NCI-H2029 treated with DMSO at 0.1 percent for 48 hours (cell line): Measurements from ENCODE around the gene ZNF319.

Source experiments
- DNase-seq: peaks from one replicate; lab custom pipeline; 2025; lab: John Stamatoyannopoulos, UW

Gene ZNF319

GRCh38 chr16:57977418-57978069, 22.9 kb downstream of the ZNF319 start:
- DNase-seq: no peak

DNA sequence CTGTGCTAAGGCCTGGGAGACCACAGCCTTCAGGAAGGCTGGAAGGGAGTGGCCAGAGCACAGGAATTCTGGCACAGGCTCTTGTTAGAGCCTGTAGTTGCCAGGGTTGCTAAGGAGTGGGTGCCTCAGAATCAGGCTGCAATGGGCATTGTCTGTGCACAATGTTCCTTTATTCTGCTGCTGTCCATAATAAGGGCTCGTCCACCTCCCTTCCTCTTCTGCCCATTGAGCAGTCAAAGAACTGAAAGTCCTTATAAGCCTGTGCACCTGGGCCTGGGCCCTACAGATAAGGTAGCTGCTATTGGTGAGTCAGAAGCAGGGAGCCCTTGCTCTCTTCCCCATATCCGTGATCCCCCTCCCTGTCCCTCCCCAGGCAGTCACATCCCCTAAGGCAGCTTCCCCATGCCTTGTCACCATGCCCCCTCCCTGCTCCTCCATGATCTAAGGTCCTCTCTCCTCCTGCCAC, 24.1 kb downstream of the ZNF319 start:
- DNase-seq: no peak

GRCh38 chr16:57972306-57972705, 28.2 kb downstream of the ZNF319 start:
- no peak for DNase-seq

DNA sequence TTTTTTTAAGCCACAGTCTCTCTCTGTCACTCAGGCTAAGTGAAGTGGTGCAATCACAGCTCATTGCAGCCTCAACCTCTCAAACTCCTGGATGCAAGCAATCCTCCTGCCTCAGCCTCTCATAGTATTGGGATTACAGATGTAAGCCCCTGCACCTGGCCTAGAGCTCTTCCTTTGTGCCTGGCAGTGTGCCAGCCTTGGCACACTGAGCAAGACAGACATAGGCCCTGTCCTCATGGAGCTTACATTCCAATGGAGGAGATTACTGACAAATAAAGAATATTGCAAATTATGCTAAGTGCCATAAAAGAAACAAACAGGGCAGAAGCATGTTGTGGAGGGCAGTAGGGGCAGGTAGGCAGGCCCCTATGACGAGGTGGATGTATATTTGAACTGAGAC, 28.6 kb downstream of the ZNF319 start:
- DNase-seq: no peak

DNA sequence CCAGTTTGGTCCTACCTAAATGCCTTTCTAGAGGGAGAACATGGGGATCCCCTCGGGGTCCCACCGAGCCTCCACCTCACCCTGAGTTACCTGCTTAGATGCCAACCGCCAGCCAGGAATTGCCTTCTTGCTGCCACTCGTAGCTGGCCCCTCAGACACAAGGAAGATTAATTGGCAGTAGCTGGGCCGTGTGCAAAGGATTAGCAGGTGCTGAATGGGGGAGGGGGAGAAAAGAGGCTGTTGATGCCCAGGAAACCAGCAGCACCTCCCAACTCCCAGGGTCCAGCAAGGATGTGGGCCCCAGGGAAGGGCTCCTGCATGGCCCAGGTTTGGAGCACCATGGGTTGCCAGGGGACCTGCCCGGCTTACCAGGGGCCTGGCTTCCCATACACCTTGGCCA, 29.5 kb downstream of the ZNF319 start, which contains the start of gene CNGB1:
CNGB1 (minus strand) TSS at position 159 of the 400 bp plus-strand sequence. CDS start 3,842 bp downstream, outside the sequence.
- no peak for DNase-seq

DNA sequence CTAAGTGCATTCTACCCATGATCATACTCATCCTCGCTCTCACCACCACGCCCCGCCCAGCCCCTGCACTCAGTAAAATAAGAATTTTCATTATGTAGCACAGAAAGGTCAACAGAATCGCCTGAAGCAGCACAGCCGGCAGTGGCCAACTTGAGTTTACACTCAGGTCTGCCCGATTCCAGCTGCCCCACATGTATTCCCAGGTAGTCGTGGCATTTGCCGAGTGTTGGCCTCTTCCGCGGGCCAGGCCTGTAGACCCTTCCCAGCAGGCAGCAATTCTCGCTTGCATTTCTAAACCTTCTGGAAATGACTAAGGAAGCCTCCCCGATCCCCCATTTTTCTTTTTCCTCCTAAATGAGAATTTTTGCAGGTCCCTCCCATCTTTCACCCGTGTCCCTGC, 30.2 kb downstream of the ZNF319 start:
- DNase-seq: no peak

DNA sequence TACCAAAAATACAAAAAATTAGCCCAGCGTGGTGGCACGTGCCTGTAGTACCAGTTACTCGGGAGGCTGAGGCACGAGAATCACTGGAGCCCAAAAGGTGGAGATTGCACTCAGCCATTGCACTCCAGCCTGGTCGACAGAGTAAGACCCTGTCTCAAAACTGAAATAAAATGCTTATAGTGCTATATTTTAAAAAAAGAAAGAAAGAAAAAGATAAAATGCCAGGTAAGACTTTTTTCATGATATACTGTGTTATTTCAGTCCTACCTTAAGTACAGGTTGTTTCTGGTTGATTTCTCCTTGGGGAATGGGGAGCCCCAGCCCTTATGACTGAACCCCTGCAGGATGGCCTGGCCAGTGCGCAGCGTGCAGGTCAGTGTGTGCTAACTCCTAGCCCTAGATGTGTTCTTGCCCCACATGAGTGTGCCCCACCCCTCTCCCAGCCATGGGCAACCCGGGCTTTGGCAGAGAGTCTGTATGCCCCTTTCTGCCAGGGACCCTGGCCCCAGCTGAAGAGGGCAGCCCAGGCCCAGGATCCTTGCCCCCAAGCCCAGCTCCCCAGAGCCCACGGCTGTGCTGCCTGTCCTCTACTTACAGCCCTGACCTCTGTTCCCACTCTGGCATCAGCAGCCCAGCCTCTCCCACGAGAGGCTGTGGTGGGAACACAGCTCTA, 30.9 kb downstream of the ZNF319 start:
- DNase-seq: no peak

- DNase-seq: no peak
Measured at GRCh38 chr16:57967916-57968315, 32.6 kb downstream of the ZNF319 start.

DNA sequence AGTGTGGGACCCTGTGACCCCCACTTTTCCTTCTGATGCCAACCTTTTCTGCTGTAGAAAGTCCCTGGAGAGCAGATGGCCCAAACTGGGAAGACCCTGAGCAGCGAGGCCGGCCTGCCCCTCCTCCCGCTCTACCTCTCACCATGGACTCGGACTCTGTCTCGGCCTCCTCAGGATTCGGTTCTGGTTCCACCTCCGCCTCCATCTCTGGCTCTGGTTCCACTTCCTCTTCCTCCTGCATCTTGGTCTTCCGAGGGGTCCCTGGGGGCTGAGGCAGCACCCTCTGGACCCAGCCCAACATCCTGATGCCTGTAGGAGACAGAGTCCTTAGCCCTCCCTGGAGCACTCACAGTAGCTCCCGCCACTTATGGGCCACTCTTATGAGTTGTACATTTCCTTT, 33.5 kb downstream of the ZNF319 start:
- DNase-seq: no peak

DNA sequence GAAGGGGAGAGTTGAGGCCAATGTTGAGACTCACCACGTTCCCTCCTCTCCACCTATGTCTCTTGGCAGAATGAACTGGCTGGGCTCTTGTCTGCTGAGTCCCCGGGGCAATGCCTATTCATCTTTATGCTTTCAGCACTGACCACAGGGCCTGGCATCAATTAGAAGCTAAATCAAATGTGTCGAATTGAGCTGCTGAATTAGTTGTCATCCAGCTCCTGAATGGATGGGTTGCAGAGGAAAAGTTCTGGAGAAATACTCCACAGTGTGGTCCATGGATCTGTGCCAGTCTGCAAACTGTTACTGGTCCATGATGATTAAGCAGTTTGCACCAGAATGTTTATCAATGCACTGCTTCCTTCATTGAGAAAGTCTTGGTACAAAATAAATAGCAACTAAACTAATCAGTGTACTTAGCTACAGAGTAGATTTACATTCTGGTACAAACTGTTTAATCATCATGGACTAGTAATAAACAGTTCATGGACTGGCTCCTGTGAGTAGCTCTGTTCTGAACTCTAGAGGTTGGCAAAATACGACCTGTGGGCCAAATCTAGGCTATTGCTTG, 34.2 kb downstream of the ZNF319 start:
- DNase-seq: no peak

GRCh38 chr16:57964157-57964700, 36.2 kb downstream of the ZNF319 start:
- no peak for DNase-seq

GRCh38 chr16:57962756-57963155, 37.7 kb downstream of the ZNF319 start:
- DNase-seq: no peak

DNA sequence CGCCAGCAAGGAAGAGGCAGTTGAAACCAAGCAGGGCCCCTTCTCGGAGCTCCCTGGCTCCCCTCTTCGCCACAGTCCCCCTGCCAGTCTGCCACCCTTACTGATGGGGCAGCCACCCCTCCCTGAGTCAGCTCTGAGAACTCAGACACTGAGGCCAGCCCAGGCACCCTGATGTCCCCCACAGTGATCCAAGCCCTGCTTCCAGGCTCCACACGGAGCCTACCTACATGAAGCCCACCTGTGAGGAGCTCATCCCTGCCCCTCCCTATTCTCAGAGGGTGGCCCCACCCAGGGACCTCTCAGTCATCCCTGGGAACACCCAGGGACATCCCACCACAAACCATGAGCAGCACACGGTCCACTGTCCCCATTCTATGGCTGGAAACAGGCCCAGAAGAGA, 38.4 kb downstream of the ZNF319 start:
- no peak for DNase-seq

- no peak for DNase-seq
Measured at GRCh38 chr16:57961538-57961937, 38.9 kb downstream of the ZNF319 start.

DNA sequence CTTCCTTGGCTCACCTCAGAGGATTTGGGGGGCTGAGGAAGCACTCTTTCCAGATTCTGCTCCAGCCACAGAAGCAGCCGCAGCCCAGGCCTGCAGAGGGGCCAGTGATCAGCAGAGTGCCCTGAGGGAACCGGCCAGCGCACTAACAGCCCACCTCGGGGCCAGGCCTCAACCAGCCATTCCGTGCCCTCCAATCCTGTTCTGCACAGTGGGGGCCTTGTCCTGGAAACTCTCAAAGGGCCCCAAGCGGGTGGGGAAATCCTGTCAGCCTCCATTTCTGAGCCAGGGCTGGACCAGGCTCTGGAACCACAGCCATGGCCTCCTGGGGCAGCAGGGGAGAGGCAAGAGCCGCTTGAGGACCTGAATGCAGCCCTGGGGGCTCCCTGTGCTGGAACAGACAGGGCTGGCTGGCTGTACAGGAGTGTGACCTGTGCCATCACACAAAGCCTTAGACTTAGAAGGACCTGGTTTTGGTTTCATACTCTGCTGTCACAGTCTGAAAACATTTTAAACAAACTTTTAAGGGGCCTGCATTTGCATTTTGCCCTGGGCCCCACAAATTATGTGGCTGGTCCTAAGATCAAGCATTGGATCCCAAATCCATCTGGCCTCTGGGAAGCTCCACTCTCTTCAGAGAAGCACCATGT, 39.5 kb downstream of the ZNF319 start:
- DNase-seq: no peak

GRCh38 chr16:57960310-57960709, 40.2 kb downstream of the ZNF319 start:
- no peak for DNase-seq

DNA sequence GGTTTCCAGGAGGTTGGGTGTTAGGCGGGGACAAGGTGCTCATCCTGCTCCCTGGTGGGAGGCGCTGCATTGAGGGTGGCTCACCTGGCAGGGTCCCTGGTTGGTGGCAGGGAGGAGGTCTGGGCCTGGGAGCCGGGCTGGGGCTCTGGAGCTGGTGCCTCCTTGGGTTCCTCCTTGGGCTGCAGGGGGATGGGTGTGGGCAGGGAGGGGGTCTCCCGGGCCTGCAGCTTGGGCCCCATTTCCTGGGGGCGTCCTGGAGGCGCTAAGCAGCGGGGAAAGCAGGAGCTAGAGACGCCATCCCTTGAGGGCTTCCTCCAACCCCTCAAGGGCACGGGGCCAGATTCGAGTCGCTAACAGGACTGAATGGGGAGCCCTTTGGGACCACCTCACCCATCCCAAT, 40.7 kb downstream of the ZNF319 start:
- no peak for DNase-seq

GRCh38 chr16:57959121-57959520, 41.4 kb downstream of the ZNF319 start:
- no peak for DNase-seq

- no peak for DNase-seq
Measured at GRCh38 chr16:57958544-57958943, 41.9 kb downstream of the ZNF319 start.

- DNase-seq: no peak
Measured at GRCh38 chr16:57957673-57958392, 42.6 kb downstream of the ZNF319 start.

DNA sequence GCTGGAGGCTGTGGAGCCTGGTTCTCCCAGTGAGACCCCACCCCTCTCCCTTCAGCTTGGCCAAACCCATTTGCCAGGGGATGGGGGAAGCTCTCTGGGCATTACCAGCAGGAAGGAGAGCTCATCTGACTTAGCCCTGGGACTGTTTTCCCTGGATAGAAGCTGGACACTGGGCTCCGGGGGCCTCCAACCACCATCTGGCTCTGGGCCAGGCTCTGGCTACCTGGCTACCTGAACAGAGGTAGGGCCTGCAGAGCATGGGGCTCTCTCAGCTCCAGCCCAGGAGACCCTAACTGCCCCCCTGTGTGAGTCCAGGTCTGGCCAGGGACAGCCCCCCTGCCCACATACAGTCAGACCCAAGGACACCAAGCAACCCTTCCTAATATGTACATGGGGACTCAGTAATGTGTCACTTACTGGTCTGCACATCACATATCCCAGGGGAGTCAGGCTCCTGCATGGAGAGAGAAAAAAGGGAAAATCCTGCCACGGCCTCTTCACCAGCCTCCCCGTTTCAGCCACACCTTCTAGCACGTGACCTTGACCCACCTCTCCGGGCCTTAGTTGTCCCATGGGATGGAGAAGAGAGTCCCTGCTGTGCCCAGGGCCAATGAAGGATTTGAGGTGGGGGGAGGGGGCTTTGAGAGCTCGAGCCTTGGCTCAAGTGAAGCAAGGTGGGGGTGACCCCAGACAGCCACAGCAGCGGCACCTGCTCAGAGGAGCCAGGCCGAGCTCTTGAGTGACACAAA, 43.4 kb downstream of the ZNF319 start:
- DNase-seq: no peak
